SK-N-SH (cell line): ENCODE results near the gene CCDC188.

Experiments used
- CHD2 ChIP-seq: fragments of 150-350 bp; IDR thresholded peaks from 2 replicates; pipeline ENCODE4 v1.6.1; 2018; ENCODE audit warnings: low read length; ENCODE audit not compliant: partially characterized antibody
- CTCF ChIP-seq: fragments of 200-600 bp; sonication (generic); IDR thresholded peaks from 2 replicates; pipeline ENCODE4 v1.6.1; 2017; ENCODE audit warnings: antibody characterized with exemption, mild to moderate bottlenecking, moderate library complexity
- EZH2phosphoT487 ChIP-seq: fragments of 200-600 bp; sonication (generic); IDR thresholded peaks from 2 replicates; pipeline ENCODE4 v1.6.1; 2017; ENCODE audit warnings: low read depth, mixed run types, mild to moderate bottlenecking, antibody characterized with exemption, moderate library complexity, borderline replicate concordance
- JUND ChIP-seq: IDR thresholded peaks from 2 replicates; pipeline ENCODE4 v1.4.0; 2012

GRCh38 chr22:20193761-20194494 is 43.1 kb upstream of the CCDC188 start:
- no peak for TF ChIP-seq JUND
- no peak for TF ChIP-seq EZH2phosphoT487
- TF ChIP-seq CTCF, result no peak
- TF ChIP-seq CHD2, result no peak
